ENCODE measurements around the gene FRMD8. TPM values are rescaled to one million over a fixed set of nuclear protein-coding genes. Genes with fewer than 3 reads are reported as not detected.

The FRMD8 gene
- total and polyA plus RNA-seq, 2 of the 8 experiments (the other 6 are each of a cell fraction or from before 2014, with no cell fraction given), result 15.0 to 19.2 TPM

DNA sequence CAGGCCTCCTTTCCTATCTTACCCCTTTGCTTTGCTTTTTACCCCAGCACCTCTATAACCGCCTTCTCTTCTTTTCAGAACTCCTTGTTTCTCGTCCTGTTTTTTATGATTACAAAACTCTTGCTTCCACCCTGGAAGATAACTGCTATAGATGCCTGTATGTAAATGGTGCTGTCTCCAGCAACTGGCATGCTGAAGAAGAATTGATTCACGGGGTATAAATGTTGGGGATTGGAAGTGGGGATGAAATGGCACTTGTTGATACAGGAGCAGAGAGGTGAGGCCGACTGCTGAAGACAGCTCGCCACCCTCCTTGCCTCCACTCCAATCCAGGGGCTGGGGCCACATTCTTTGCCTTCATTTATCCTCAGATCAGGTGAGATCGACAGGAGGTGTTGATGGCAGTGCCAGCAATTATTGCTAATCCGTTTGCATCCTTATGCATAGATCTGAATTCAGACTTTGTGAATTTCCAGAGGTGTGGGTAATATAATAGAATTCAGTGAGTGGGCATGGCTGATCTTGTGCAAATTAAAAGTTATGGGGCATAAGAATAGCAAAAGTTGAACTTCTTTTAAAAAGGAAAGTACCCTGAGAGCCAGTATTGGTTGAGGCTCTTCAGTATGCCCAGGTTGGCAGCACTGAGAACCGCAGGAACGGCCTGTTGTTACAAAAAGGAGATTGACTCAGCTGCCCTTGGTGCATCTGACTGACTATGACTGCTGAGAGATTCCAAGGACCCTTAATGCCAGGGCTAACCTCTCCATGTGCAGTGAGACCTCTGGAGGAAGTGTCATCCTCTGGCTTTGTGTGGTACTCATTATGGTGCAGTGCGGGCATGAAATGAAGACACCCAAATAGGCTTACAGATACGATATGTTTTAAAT lies 41.5 kb downstream of the FRMD8 start:
- 73% methylated on average over 11 of the region's 11 CpGs; no CpG with 5 or more reads in 1 of the 2 experiments for WGBS, 2 experiments (ENCODE audit: extremely low coverage in 1 of 2, insufficient coverage in 1 of 2, insufficient read length in 1 of 2, insufficient replicate concordance in 2 of 2, low coverage in 1 of 2, low lambda C conversion rate in 2 of 2, missing lambda C conversion rate in 1 of 2)
- H2BK20ac ChIP-seq (ENCODE audit: low read length), result no peak overlapping the region
- FAIRE-seq, result no peak
- H3K23me2 ChIP-seq (ENCODE audit: low read depth, low read length), result peaks cover 9% of the 10 kb centered on the region; the same call in 1 of the 2 replicates
- no peak overlapping the region for H3K4me3 ChIP-seq (ENCODE audit: extremely low read depth in 1 of 4, insufficient read depth in 2 of 4, low read depth in 3 of 4, low read length in 4 of 4)
- peaks cover 11% of the 10 kb centered on the region; the same call in 1 of the 2 replicates for H3K79me1 ChIP-seq (ENCODE audit: low read depth, low read length)
- H3K9me3 ChIP-seq (ENCODE audit: insufficient read depth in 2 of 2, low read depth in 1 of 2, low read length in 1 of 2), result no peaks in the 10 kb centered on the region
- H3K27me3 ChIP-seq (replicated peaks in 1 of 4; ENCODE audit: control insufficient read depth in 3 of 4, extremely low read depth in 1 of 4, insufficient read depth in 3 of 4, low read length in 3 of 4), result no peaks in the 10 kb centered on the region
- H3K4ac ChIP-seq (replicated peaks; ENCODE audit: insufficient read length, low read depth, low read length), result no peak overlapping the region
- H3K4me1 ChIP-seq (replicated peaks in 1 of 4; ENCODE audit: control insufficient read depth in 3 of 4, insufficient read depth in 4 of 4, low read length in 3 of 4), result peaks cover 12 to 44% (median 18%) of the 10 kb centered on the region in 4 experiments
- no peak overlapping the region for H3K23ac ChIP-seq (ENCODE audit: insufficient read length)
- DNase-seq (ENCODE audit: low read depth in 1 of 2, low spot score in 2 of 2), result no peak
- no peak overlapping the region for H3K27ac ChIP-seq (ENCODE audit: low read depth, low read length)
- no peak overlapping the region for H4K5ac ChIP-seq (ENCODE audit: insufficient read length, low read depth, low read length)
- H2BK120ac ChIP-seq (replicated peaks; ENCODE audit: low read depth, low read length), result no peak overlapping the region
- H3K18ac ChIP-seq (ENCODE audit: extremely low read depth, low read length), result no peak overlapping the region
- no peak overlapping the region for H3K56ac ChIP-seq (replicated peaks; ENCODE audit: insufficient read length, low read depth, low read length)
- H3K79me2 ChIP-seq (ENCODE audit: control insufficient read depth in 1 of 2, insufficient read depth in 2 of 2, low read length in 2 of 2), result peaks cover 3 to 35% of the 10 kb centered on the region in 2 experiments
- no peak overlapping the region for H2BK15ac ChIP-seq (ENCODE audit: low read length)
- H3K4me2 ChIP-seq (ENCODE audit: insufficient read depth in 1 of 2, low read depth in 2 of 2, low read length in 2 of 2), result peak overlapping the region in 1 of 2 experiments; percentile 62; a peak in 1 of 4 replicates
- no peak overlapping the region for H3K9ac ChIP-seq (replicated peaks in 1 of 4; ENCODE audit: extremely low read depth in 1 of 4, low read depth in 3 of 4, low read length in 3 of 4)
- H4K91ac ChIP-seq (replicated peaks; ENCODE audit: insufficient read length, low read length), result no peak overlapping the region
- CTCF ChIA-PET (ENCODE audit: partially characterized antibody), result interaction anchor here (0.8 to 22.8 kb wide), 3 partner anchors 12 to 83 kb away, joined by 3 to 430 read pairs (median 3); no protein-coding TSS in a partner anchor
- H3K36me3 ChIP-seq (ENCODE audit: control insufficient read depth in 2 of 4, insufficient read depth in 4 of 4, low read length in 3 of 4), result no peaks in the 10 kb centered on the region
- H3K14ac ChIP-seq (ENCODE audit: insufficient read length), result no peak overlapping the region
- peak; percentile 53; the same call in 1 of the 2 replicates for TF ChIP-seq POLR2AphosphoS5 (IDR thresholded peaks at IDR 0.05; ENCODE audit: low read depth, low read length)
- TF ChIP-seq BCL11A (IDR thresholded peaks at IDR 0.05; ENCODE audit: low read depth in 2 of 2, low read length in 2 of 2), result no peak
- no peak for TF ChIP-seq PHF8 (conservative IDR thresholded peaks at IDR 0.05; ENCODE audit: low read depth, low read length)
- TF ChIP-seq SUZ12 (IDR thresholded peaks at IDR 0.05; ENCODE audit: low read length), result no peak
- peaks cover 7 to 13% of the 10 kb centered on the region in 2 experiments for H4K20me1 ChIP-seq (replicated peaks in 1 of 2; ENCODE audit: control insufficient read depth in 1 of 2, insufficient read depth in 2 of 2, low read length in 2 of 2)
- no peak overlapping the region for H2AK5ac ChIP-seq (ENCODE audit: low read depth, low read length)
- peak overlapping the region; percentile 3; the same call in 1 of the 2 replicates for H2BK12ac ChIP-seq (ENCODE audit: low read depth, low read length)
- H2AFZ ChIP-seq (ENCODE audit: low read length), result no peak overlapping the region
- H4K8ac ChIP-seq (ENCODE audit: extremely low read depth, insufficient read depth, low read length), result no peak overlapping the region
- POLR2A ChIA-PET (ENCODE audit: partially characterized antibody), result interaction anchor here (0.6 to 20.8 kb wide), 8 partner anchors 8 to 77 kb away, joined by 3 to 826 read pairs (median 4); partner anchors contain the start of gene MALAT1
- H2BK5ac ChIP-seq (ENCODE audit: low read depth, low read length), result no peak overlapping the region

Measured in H1 (cell line).